ENCODE data around the gene BPIFB6. TPM values are rescaled to one million over a fixed set of nuclear protein-coding genes. Genes with fewer than 3 reads are reported as not detected.

The BPIFB6 gene
- total RNA-seq, 1 experiment from 2014 or later: not detected

GRCh38 chr20:33032555-33032954, 1.1 kb downstream of the BPIFB6 start (continued):
- TF ChIP-seq USF1 (CRISPR knock-in tag; IDR thresholded peaks at IDR 0.05) (no peak), ZNF396 (CRISPR knock-in tag; IDR thresholded peaks at IDR 0.05; ENCODE audit: borderline replicate concordance) (no peak), CTCF (IDR thresholded peaks at IDR 0.05) (no peak), NFATC4 (CRISPR knock-in tag; IDR thresholded peaks at IDR 0.05) (no peak), JUN (CRISPR knock-in tag; IDR thresholded peaks at IDR 0.05) (no peak), AFF4 (CRISPR knock-in tag; IDR thresholded peaks at IDR 0.05; ENCODE audit: borderline replicate concordance) (no peak), RELA (CRISPR knock-in tag; IDR thresholded peaks at IDR 0.05; ENCODE audit: borderline replicate concordance) (no peak), ZNF281 (CRISPR knock-in tag; IDR thresholded peaks at IDR 0.05) (no peak), GABPB1 (CRISPR knock-in tag; IDR thresholded peaks at IDR 0.05) (no peak), ZBTB21 (CRISPR knock-in tag; IDR thresholded peaks at IDR 0.05; ENCODE audit: borderline replicate concordance) (no peak), HMGXB4 (CRISPR knock-in tag; IDR thresholded peaks at IDR 0.05) (no peak)

GRCh38 chr20:33033381-33033780, 1.9 kb downstream of the BPIFB6 start:
- Mint-ChIP-seq H3K9me3 (peaks cover 6% of the 10 kb centered on the region; the same call in 1 of the 2 replicates), H3K36me3 (no peaks in the 10 kb centered on the region), H3K4me3 (no peak overlapping the region), H3K4me1 (no peaks in the 10 kb centered on the region), H3K27me3 (ENCODE audit: low read depth) (peaks cover 13% of the 10 kb centered on the region), H3K27ac (no peak overlapping the region)
- DNase-seq (ENCODE audit: low spot score) (no peak), ATAC-seq (no peak)
- ChIA-PET CTCF (no interaction called here), POLR2A (no interaction called here)
- TF ChIP-seq ZBTB21 (CRISPR knock-in tag; IDR thresholded peaks at IDR 0.05; ENCODE audit: borderline replicate concordance) (no peak), HMGA2 (CRISPR knock-in tag; IDR thresholded peaks at IDR 0.05) (no peak), ATF6 (CRISPR knock-in tag; IDR thresholded peaks at IDR 0.05) (no peak), JUN (CRISPR knock-in tag; IDR thresholded peaks at IDR 0.05) (no peak), ATF2 (CRISPR knock-in tag; IDR thresholded peaks at IDR 0.05; ENCODE audit: borderline replicate concordance, low read depth) (no peak), NR3C1 (CRISPR knock-in tag; conservative IDR thresholded peaks at IDR 0.05; ENCODE audit: low read depth) (no peak), SP1 (CRISPR knock-in tag; conservative IDR thresholded peaks at IDR 0.05) (no peak), MLX (CRISPR knock-in tag; IDR thresholded peaks at IDR 0.05) (no peak), MXD4 (CRISPR knock-in tag; IDR thresholded peaks at IDR 0.05; ENCODE audit: borderline replicate concordance) (no peak), ATF1 (CRISPR knock-in tag; IDR thresholded peaks at IDR 0.05) (no peak), GTF2I (CRISPR knock-in tag; conservative IDR thresholded peaks at IDR 0.05) (no peak), TEAD1 (CRISPR knock-in tag; IDR thresholded peaks at IDR 0.05) (no peak), ZNF219 (CRISPR knock-in tag; IDR thresholded peaks at IDR 0.05; ENCODE audit: borderline replicate concordance) (no peak)
